Suprapubic skin (tissue), 4 donors: ENCODE results near the gene EDC4.

Source experiments
- EP300 ChIP-seq: sonication (generic); formaldehyde crosslinking; IDR thresholded peaks from one replicate; pipeline ENCODE4 v1.6.1; 2017; ENCODE audit warnings: antibody characterized with exemption
- POLR2AphosphoS5 ChIP-seq, 3 donors: sonication (generic); formaldehyde crosslinking; IDR thresholded peaks; one replicate each; pipeline ENCODE4 v1.6.1; 2017; ENCODE audit warnings: antibody characterized with exemption in 3 of 3
- TF ChIP-seq, protein P1 (sequence below), 2 donors: fragments of 200-600 bp in 1 of 2; fragments of 450-650 bp in 1 of 2; sonication (generic) in 1 of 2; IDR thresholded peaks; one replicate each; pipeline ENCODE4 v1.5.1; 2016 to 2019; ENCODE audit warnings: antibody characterized with exemption in 2 of 2, mild to moderate bottlenecking in 1 of 2, moderate library complexity in 1 of 2

DNA sequence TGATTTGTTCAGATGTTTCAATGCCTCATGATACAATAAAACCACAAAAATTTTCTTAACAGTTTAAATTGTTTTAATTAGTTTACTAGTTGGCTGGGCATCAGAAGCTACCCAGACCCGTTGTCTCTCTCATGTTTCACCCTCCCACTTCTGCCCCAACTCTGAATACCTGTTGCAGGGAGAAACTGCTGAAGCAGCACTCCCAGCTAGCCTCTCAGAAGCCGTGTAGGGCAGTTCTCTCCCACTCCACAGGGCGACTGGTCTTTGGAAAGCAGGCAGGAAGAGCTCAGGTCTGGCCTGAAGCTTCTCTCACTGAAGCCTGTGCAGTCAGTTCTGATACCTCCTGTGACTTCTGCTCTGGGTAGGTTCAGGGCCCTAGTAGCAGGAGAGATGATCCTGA, 1.6 kb upstream of the EDC4 start:
- TF ChIP-seq, protein P1, sequence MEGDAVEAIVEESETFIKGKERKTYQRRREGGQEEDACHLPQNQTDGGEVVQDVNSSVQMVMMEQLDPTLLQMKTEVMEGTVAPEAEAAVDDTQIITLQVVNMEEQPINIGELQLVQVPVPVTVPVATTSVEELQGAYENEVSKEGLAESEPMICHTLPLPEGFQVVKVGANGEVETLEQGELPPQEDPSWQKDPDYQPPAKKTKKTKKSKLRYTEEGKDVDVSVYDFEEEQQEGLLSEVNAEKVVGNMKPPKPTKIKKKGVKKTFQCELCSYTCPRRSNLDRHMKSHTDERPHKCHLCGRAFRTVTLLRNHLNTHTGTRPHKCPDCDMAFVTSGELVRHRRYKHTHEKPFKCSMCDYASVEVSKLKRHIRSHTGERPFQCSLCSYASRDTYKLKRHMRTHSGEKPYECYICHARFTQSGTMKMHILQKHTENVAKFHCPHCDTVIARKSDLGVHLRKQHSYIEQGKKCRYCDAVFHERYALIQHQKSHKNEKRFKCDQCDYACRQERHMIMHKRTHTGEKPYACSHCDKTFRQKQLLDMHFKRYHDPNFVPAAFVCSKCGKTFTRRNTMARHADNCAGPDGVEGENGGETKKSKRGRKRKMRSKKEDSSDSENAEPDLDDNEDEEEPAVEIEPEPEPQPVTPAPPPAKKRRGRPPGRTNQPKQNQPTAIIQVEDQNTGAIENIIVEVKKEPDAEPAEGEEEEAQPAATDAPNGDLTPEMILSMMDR (IDR thresholded peaks at IDR 0.05) = no peak
- TF ChIP-seq EP300 (no peak), POLR2AphosphoS5 (IDR thresholded peaks at IDR 0.05) (no peak)
